K562 (cell line): ENCODE results near the gene RXFP1. TPM values are rescaled to one million over a fixed set of nuclear protein-coding genes. Genes with fewer than 3 reads are reported as not detected.

Experiments
- ATAC-seq: fragments of 200-7000 bp; cut with Tn5 transposase; 3 replicates; pipeline ENCODE4 v1.9.1; 2020; ENCODE audit warnings: moderate library complexity
- BruUV-seq: library from RNA; stranded (reverse); fragments of 400-500 nt; replicated peaks from 2 replicates; lab custom pipeline; 2021; lab: Mats Ljungman, UMichigan
- CTCF ChIA-PET: fragments of 300-600 bp; formaldehyde crosslinking; extraction: SDS; loops from one replicate; lab custom pipeline; 2021; ENCODE audit warnings: low intra/inter-chr PET ratio; lab: Yijun Ruan, JAX
- POLR2A ChIA-PET: fragments of 300-600, 350-650 bp; sonication (Branson Sonifier 250); formaldehyde crosslinking; extraction: SDS; loops from one replicate; lab custom pipeline; 2021; ENCODE audit warnings: antibody characterized with exemption, inconsistent platforms; lab: Yijun Ruan, JAX
- DNase-seq, 4 experiments: peaks; one replicate each; pipeline versions ENCODE4 v3.0.0 to v3.0.0-alpha.2; 2011 to 2018; ENCODE audit warnings: low spot score in 3 of 4, mixed read lengths in 3 of 4; ENCODE audit errors: extremely low read depth in 1 of 4
- FAIRE-seq: peaks from 2 replicates; lab custom pipeline; 2011; peaks lifted over from hg19 to GRCh38; lab: Jason Lieb, UNC
- H2AFZ ChIP-seq: 2 replicates; pipeline ENCODE4 v1.6.0; 2011; ENCODE audit warnings: low read depth, low read length, control low read depth, inconsistent platforms
- H3K27ac ChIP-seq: fragments of 200-600 bp; 3 replicates; pipeline ENCODE4 v1.8.0; 2011; ENCODE audit warnings: low read depth, mild to moderate bottlenecking, control low read depth, inconsistent platforms, low read length, moderate library complexity, mixed read lengths; ENCODE audit errors: extremely low read depth
- H3K27me3 ChIP-seq, 2 experiments: fragments of 300-600 bp in 1 of 2; 2 replicates in 1 of 2; 3 replicates in 1 of 2; pipeline versions ENCODE4 v1.6.0 to v1.8.0; 2011; ENCODE audit warnings: inconsistent platforms in 2 of 2, low read length in 2 of 2, mild to moderate bottlenecking in 1 of 2, mixed read lengths in 1 of 2, moderate library complexity in 1 of 2; ENCODE audit not compliant: control insufficient read depth in 2 of 2, insufficient read depth in 2 of 2
- H3K36me3 ChIP-seq: fragments of 300-600 bp; 3 replicates; pipeline ENCODE4 v1.8.0; 2011; ENCODE audit warnings: mild to moderate bottlenecking, low read length, inconsistent platforms; ENCODE audit not compliant: control insufficient read depth, insufficient read depth
- H3K4me1 ChIP-seq, 2 experiments: fragments of 200-600 bp in 1 of 2; replicated peaks in 1 of 2; 2 replicates in 1 of 2; 3 replicates in 1 of 2; pipeline versions ENCODE4 v1.5.1 to v1.8.0; 2011; ENCODE audit warnings: inconsistent platforms in 2 of 2, low read length in 2 of 2, mild to moderate bottlenecking in 1 of 2, mixed read lengths in 1 of 2, moderate library complexity in 1 of 2; ENCODE audit not compliant: control insufficient read depth in 2 of 2, insufficient read depth in 2 of 2
- H3K4me2 ChIP-seq: 2 replicates; pipeline ENCODE4 v1.6.1; 2011; ENCODE audit warnings: low read length, control low read depth, inconsistent platforms, mixed read lengths; ENCODE audit not compliant: insufficient read depth
- H3K4me3 ChIP-seq: fragments of 200-600 bp; sonication (generic), shearing (Covaris generic); 2 replicates; pipeline ENCODE4 v1.5.1; 2016; ENCODE audit warnings: control low read depth, inconsistent platforms
- H3K79me2 ChIP-seq: fragments of 200-600 bp; 3 replicates; pipeline ENCODE4 v1.8.0; 2011; ENCODE audit warnings: low read length, inconsistent platforms; ENCODE audit not compliant: control insufficient read depth, insufficient read depth
- H3K9ac ChIP-seq, 2 experiments: 2 replicates each; pipeline versions ENCODE4 v1.6.0 to v1.6.1; 2011; ENCODE audit warnings: low read depth in 2 of 2, low read length in 2 of 2, control low read depth in 1 of 2, inconsistent platforms in 1 of 2, mild to moderate bottlenecking in 1 of 2, mixed read lengths in 1 of 2; ENCODE audit not compliant: insufficient read depth in 1 of 2
- H3K9me1 ChIP-seq: one replicate; pipeline ENCODE4 v1.6.0; 2011; ENCODE audit warnings: inconsistent platforms, mild to moderate bottlenecking, low read length, moderate library complexity; ENCODE audit not compliant: control insufficient read depth, insufficient read depth
- H3K9me3 ChIP-seq: replicated peaks from 2 replicates; pipeline ENCODE4 v1.5.1; 2011; ENCODE audit warnings: low read depth, low read length, inconsistent platforms; ENCODE audit not compliant: control insufficient read depth, insufficient read depth
- H4K20me1 ChIP-seq: replicated peaks from 2 replicates; pipeline ENCODE4 v1.6.1; 2011; ENCODE audit warnings: low read length, inconsistent platforms, mixed read lengths; ENCODE audit not compliant: control insufficient read depth, insufficient read depth
- CEBPZ ChIP-seq: fragments of 150-350 bp; IDR thresholded peaks from 2 replicates; pipeline ENCODE4 v1.6.1; 2014; ENCODE audit warnings: low read depth, mild to moderate bottlenecking, low read length, borderline replicate concordance
- FOXA3 ChIP-seq, 2 experiments: fragments of 450-650 bp in 1 of 2; sonication (generic) in 1 of 2; formaldehyde crosslinking; IDR thresholded peaks in 1 of 2; conservative IDR thresholded peaks in 1 of 2; 2 replicates each; pipeline versions ENCODE4 v1.4.0 to v1.8.0; 2020 to 2022; ENCODE audit warnings: mild to moderate bottlenecking in 2 of 2, missing genetic modification reagents in 1 of 2
- PCBP1 ChIP-seq: fragments of 200-400 bp; formaldehyde crosslinking; IDR thresholded peaks from 2 replicates; pipeline ENCODE4 v1.6.1; 2018; ENCODE audit warnings: mild to moderate bottlenecking, low read depth, low read length; ENCODE audit not compliant: poor library complexity, severe bottlenecking
- TAF1 ChIP-seq: IDR thresholded peaks from 2 replicates; pipeline ENCODE4 v1.6.1; 2011; ENCODE audit warnings: mild to moderate bottlenecking, low read length, moderate library complexity; ENCODE audit not compliant: insufficient read depth, control insufficient read depth, severe bottlenecking; ENCODE audit errors: extremely low read depth
- ZNF239 ChIP-seq: fragments of 250-450 bp; sonication (Bioruptor Pico); IDR thresholded peaks from 2 replicates; pipeline ENCODE4 v1.4.0; 2020; ENCODE audit warnings: mild to moderate bottlenecking
- ZNF740 ChIP-seq, 3 experiments: fragments of 200-800 bp in 1 of 3; sonication (Bioruptor generic) in 1 of 3; sonication (generic) in 1 of 3; formaldehyde crosslinking in 1 of 3; IDR thresholded peaks; 2 replicates each; pipeline versions ENCODE4 v1.6.1 to v1.8.0; 2016 to 2022; ENCODE audit warnings: mild to moderate bottlenecking in 2 of 3, missing compliant biosample characterization in 2 of 3, missing genetic modification characterization in 2 of 3, missing genetic modification reagents in 1 of 3
- ZSCAN32 ChIP-seq: fragments of 450-650 bp; formaldehyde crosslinking; IDR thresholded peaks from 2 replicates; pipeline ENCODE4 v1.4.0; 2020; ENCODE audit warnings: mild to moderate bottlenecking, moderate library complexity
- in situ Hi-C: fragments of 300-500 bp; cut with MboI; formaldehyde crosslinking; loops from 4 replicates; pipeline ENCODE4 v1.15.0; 2018; ENCODE audit warnings: inconsistent platforms, mixed read lengths
- intact Hi-C: fragments of 100-400 bp; cut with micrococcal nuclease; formaldehyde crosslinking; loops from 2 replicates; pipeline ENCODE4 v1.14.2; 2022
- polyA plus RNA-seq, 8 experiments: library from polyadenylated mRNA; depleted of rRNA in 4 of 8; stranded (reverse) in 5 of 8; unstranded in 3 of 8; fragments of >200 nt; fragmentation: Nextera tagmentation in 2 of 8; fragmentation: Illumina TruSeq in 1 of 8; extraction: Ambion mirVana in 2 of 8; extraction: Trizol in 1 of 8; gene quantifications; 2 replicates each; pipeline versions ENCODE4 v1.2.1 to v1.2.3, GENCODE V29; 2011 to 2014; ENCODE audit warnings: inconsistent platforms in 1 of 8, missing spikeins in 1 of 8
- total RNA-seq, 7 experiments: library from RNA; depleted of rRNA in 6 of 7; stranded (reverse); fragments of >200 nt in 6 of 7; fragmentation: Illumina TruSeq in 2 of 7; extraction: Trizol in 2 of 7; gene quantifications; 2 replicates each; pipeline versions ENCODE4 v1.2.1 to v1.2.3, GENCODE V29; 2011 to 2021; ENCODE audit warnings: low replicate concordance in 1 of 7
- TF ChIP-seq, protein P1 (sequence below), 2 experiments: fragments of 450-650 bp in 1 of 2; sonication (generic) in 1 of 2; formaldehyde crosslinking; conservative IDR thresholded peaks; 2 replicates each; pipeline versions ENCODE4 v1.4.0 to v1.8.1; 2020 to 2022; ENCODE audit warnings: mild to moderate bottlenecking in 1 of 2, missing genetic modification reagents in 1 of 2
- TF ChIP-seq, protein P2 (sequence below): sonication (generic); formaldehyde crosslinking; IDR thresholded peaks from 2 replicates; pipeline ENCODE4 v1.5.0; 2020; ENCODE audit warnings: missing genetic modification reagents

Gene RXFP1
- total and polyA plus RNA-seq, 9 of the 15 experiments (the other 6 are each of a cell fraction or from before 2014, with no cell fraction given) = 0.03 to 0.06 (median 0.04) TPM; not detected in 6

- Histone ChIP-seq H3K9ac (no peak overlapping the region), H3K36me3 (no peaks in the 10 kb centered on the region), H4K20me1 (no peaks in the 10 kb centered on the region), H3K4me1 (no peaks in the 10 kb centered on the region), H3K4me2 (no peak overlapping the region), H3K79me2 (no peaks in the 10 kb centered on the region), H3K4me3 (no peak overlapping the region), H3K9me1 (no peaks in the 10 kb centered on the region), H3K27ac (no peak overlapping the region), H2AFZ (no peak overlapping the region), H3K9me3 (no peaks in the 10 kb centered on the region), H3K27me3 (no peaks in the 10 kb centered on the region)
- BruUV-seq = no TSS peak
- intact Hi-C loops = no loop called here
- ATAC-seq (no peak), FAIRE-seq (no peak), DNase-seq (no peak)
- no peak for TF ChIP-seq CEBPZ
- no peak for TF ChIP-seq PCBP1
- TF ChIP-seq FOXA3 (CRISPR knock-in tag; conservative IDR thresholded peaks at IDR 0.05 in 1 of 2, IDR thresholded peaks at IDR 0.05 in 1 of 2) = no peak
- TF ChIP-seq TAF1 = no peak
- TF ChIP-seq, protein P1, sequence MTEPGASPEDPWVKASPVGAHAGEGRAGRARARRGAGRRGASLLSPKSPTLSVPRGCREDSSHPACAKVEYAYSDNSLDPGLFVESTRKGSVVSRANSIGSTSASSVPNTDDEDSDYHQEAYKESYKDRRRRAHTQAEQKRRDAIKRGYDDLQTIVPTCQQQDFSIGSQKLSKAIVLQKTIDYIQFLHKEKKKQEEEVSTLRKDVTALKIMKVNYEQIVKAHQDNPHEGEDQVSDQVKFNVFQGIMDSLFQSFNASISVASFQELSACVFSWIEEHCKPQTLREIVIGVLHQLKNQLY (CRISPR knock-in tag; conservative IDR thresholded peaks at IDR 0.05) = no peak
- no peak for TF ChIP-seq ZNF740 (CRISPR knock-in tag; IDR thresholded peaks at IDR 0.05)
- no peak for TF ChIP-seq ZNF740 (tag; IDR thresholded peaks at IDR 0.05)
- TF ChIP-seq ZSCAN32 (CRISPR knock-in tag) = no peak
- TF ChIP-seq, protein P2, sequence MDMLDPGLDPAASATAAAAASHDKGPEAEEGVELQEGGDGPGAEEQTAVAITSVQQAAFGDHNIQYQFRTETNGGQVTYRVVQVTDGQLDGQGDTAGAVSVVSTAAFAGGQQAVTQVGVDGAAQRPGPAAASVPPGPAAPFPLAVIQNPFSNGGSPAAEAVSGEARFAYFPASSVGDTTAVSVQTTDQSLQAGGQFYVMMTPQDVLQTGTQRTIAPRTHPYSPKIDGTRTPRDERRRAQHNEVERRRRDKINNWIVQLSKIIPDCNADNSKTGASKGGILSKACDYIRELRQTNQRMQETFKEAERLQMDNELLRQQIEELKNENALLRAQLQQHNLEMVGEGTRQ (CRISPR knock-in tag) = no peak
- TF ChIP-seq ZNF239 = no peak
- in situ Hi-C loops = no loop called here
- POLR2A ChIA-PET = no interaction called here
- CTCF ChIA-PET = no interaction called here
These were observed 96.3 kb downstream of the RXFP1 start for GRCh38 chr4:158617956-158618355.
